Epithelial cell of proximal tubule (primary cell): Measurements from ENCODE around the gene ADD1. TPM values are rescaled to one million over a fixed set of nuclear protein-coding genes. Genes with fewer than 3 reads are reported as not detected.

Experiments used
- DNase-seq: peaks from one replicate; pipeline ENCODE4 v3.0.0-alpha.2; 2011; ENCODE audit warnings: low read depth
- H3K4me3 ChIP-seq: 2 replicates; pipeline ENCODE4 v1.5.1; 2011; ENCODE audit warnings: low read depth, mild to moderate bottlenecking, low read length
- CTCF ChIP-seq: conservative IDR thresholded peaks from 2 replicates; pipeline ENCODE4 v1.5.1; 2012; ENCODE audit warnings: low read depth, mild to moderate bottlenecking, low read length
- total RNA-seq: library from RNA; depleted of rRNA; stranded (reverse); fragments of >200 nt; gene quantifications from 2 replicates; pipeline ENCODE4 v1.2.3, GENCODE V29; 2015

ADD1 gene
- total RNA-seq, 1 donor from 2014 or later: 222 TPM

GRCh38 chr4:2870082-2870481, 26.4 kb downstream of the ADD1 start:
- TF ChIP-seq CTCF: no peak
- no peak for DNase-seq
- H3K4me3 ChIP-seq: no peak overlapping the region

DNA sequence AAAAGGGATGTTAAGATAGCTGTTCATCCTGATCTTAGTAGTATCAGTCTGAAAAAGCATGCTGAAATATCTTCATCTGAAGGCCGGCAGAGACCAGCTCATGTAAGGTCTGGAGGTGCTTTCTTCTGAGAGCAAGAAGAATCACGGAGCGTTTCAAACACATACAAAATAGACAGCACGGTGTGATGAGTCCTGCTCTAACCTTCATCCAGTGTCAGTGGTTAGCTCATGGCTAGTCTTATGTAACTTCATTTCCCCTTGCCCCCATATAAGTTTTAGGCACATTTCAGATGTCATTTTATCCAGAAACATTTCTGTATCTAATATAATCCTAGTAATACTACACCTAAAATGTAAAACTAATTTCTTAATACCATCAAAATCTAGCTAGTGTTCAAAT, 27.8 kb downstream of the ADD1 start:
- H3K4me3 ChIP-seq: no peak overlapping the region
- no peak for TF ChIP-seq CTCF
- DNase-seq: no peak

GRCh38 chr4:2871911-2872310, 28.3 kb downstream of the ADD1 start:
- DNase-seq: no peak
- no peak for TF ChIP-seq CTCF
- H3K4me3 ChIP-seq: no peak overlapping the region

- no peak overlapping the region for H3K4me3 ChIP-seq
- TF ChIP-seq CTCF: no peak
- DNase-seq: no peak
Observed at GRCh38 chr4:2873329-2873728, 29.7 kb downstream of the ADD1 start.

DNA sequence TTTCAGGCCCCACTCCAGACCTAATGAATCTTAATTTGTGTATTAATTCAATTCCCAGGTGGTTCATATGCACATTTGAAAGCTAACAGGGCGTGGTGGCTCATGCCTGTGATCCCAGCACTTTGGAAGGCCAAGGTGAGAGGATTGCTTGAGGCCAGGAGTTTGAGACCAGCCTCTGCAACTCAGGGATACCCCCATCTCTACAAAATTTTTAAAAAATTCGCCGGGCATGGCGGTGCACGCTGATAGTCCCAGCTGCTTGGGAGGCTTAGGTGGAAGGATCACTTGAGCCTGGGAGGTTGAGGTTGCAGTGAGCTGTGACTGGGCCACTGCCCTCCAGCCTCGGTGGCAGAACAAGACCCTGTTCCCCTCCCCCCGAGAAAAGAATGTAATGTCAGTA, 31.2 kb downstream of the ADD1 start:
- no peak for TF ChIP-seq CTCF
- H3K4me3 ChIP-seq: no peak overlapping the region
- no peak for DNase-seq

DNA sequence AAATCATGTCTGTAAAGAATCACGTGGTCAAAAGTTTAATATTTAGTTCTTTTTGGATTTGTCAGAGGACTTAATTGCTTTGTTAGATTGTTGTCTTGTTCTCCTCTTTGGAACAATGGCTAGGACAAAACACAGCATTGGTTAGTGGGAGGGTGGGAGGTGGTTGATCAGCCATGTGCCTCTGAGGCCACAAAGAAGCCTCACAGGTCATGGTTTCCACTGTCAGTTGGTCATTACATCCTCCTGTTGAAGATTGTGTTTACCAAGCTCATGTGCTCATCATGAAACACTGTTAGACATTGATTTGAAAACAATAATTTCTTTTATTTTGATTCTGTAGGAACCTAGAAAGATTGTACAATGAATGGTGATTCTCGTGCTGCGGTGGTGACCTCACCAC, 31.9 kb downstream of the ADD1 start:
- H3K4me3 ChIP-seq: no peak overlapping the region
- DNase-seq: no peak
- TF ChIP-seq CTCF: no peak

GRCh38 chr4:2878346-2878745, 34.7 kb downstream of the ADD1 start:
- no peak overlapping the region for H3K4me3 ChIP-seq
- DNase-seq: no peak

More at GRCh38 chr4:2878346-2878745, 34.7 kb downstream of the ADD1 start:
- no peak for TF ChIP-seq CTCF
